BLaER1 (cell line): ENCODE results near the gene USP53.
A peak's percentile ranks its signal among the peaks of the same experiment; 100 is the strongest.

Source experiments
- H3K27ac ChIP-seq: shearing (Covaris generic); formaldehyde crosslinking; 2 replicates; pipeline ENCODE4 v1.8.1; 2022
- H3K27me3 ChIP-seq: shearing (Covaris generic); formaldehyde crosslinking; 2 replicates; pipeline ENCODE4 v1.8.1; 2022
- H3K36me3 ChIP-seq: shearing (Covaris generic); formaldehyde crosslinking; 2 replicates; pipeline ENCODE4 v1.8.1; 2022
- H3K4me1 ChIP-seq: shearing (Covaris generic); formaldehyde crosslinking; 2 replicates; pipeline ENCODE4 v1.8.1; 2022
- H3K4me2 ChIP-seq: shearing (Covaris generic); formaldehyde crosslinking; 2 replicates; pipeline ENCODE4 v1.8.1; 2022
- H3K4me3 ChIP-seq: shearing (Covaris generic); formaldehyde crosslinking; 2 replicates; pipeline ENCODE4 v1.8.1; 2022
- H3K9ac ChIP-seq: shearing (Covaris generic); formaldehyde crosslinking; 2 replicates; pipeline ENCODE4 v1.8.1; 2022
- H3K9me3 ChIP-seq: shearing (Covaris generic); formaldehyde crosslinking; 2 replicates; pipeline ENCODE4 v1.8.1; 2022
- H4K20me1 ChIP-seq: shearing (Covaris generic); formaldehyde crosslinking; 2 replicates; pipeline ENCODE4 v1.8.1; 2022
- Cebpa-rat ChIP-seq: shearing (Covaris generic); IDR thresholded peaks from 2 replicates; pipeline ENCODE4 v1.8.1; 2022

The USP53 gene

GRCh38 chr4:119197772-119198212 lies 14.7 kb upstream of the USP53 start:
- no peak overlapping the region for H3K4me2 ChIP-seq
- H4K20me1 ChIP-seq: no peaks in the 10 kb centered on the region
- H3K36me3 ChIP-seq: no peaks in the 10 kb centered on the region
- H3K4me1 ChIP-seq: no peaks in the 10 kb centered on the region
- H3K4me3 ChIP-seq: no peak overlapping the region
- TF ChIP-seq Cebpa-rat: no peak
- H3K9ac ChIP-seq: no peak overlapping the region
- no peak overlapping the region for H3K27ac ChIP-seq
- H3K27me3 ChIP-seq: no peaks in the 10 kb centered on the region
- peaks cover 6% of the 10 kb centered on the region; the same call in 1 of the 2 replicates for H3K9me3 ChIP-seq

GRCh38 chr4:119204916-119205315 lies 7.6 kb upstream of the USP53 start:
- no peak for TF ChIP-seq Cebpa-rat
- Histone ChIP-seq H3K36me3 (no peaks in the 10 kb centered on the region), H3K9ac (no peak overlapping the region), H3K4me3 (no peak overlapping the region), H3K4me2 (no peak overlapping the region), H3K9me3 (peaks cover 6% of the 10 kb centered on the region; the same call in 1 of the 2 replicates), H3K4me1 (no peaks in the 10 kb centered on the region), H3K27ac (no peak overlapping the region), H4K20me1 (no peaks in the 10 kb centered on the region), H3K27me3 (no peaks in the 10 kb centered on the region)

GRCh38 chr4:119205690-119206089 lies 6.8 kb upstream of the USP53 start:
- peaks cover 2% of the 10 kb centered on the region; the same call in 1 of the 2 replicates for H3K4me1 ChIP-seq
- no peak overlapping the region for H3K27ac ChIP-seq
- peaks cover 6% of the 10 kb centered on the region; the same call in 1 of the 2 replicates for H3K9me3 ChIP-seq
- no peaks in the 10 kb centered on the region for H3K36me3 ChIP-seq
- TF ChIP-seq Cebpa-rat: no peak
- H3K4me3 ChIP-seq: no peak overlapping the region
- no peak overlapping the region for H3K9ac ChIP-seq
- H3K27me3 ChIP-seq: no peaks in the 10 kb centered on the region
- no peak overlapping the region for H3K4me2 ChIP-seq
- no peaks in the 10 kb centered on the region for H4K20me1 ChIP-seq

GRCh38 chr4:119206178-119206577 lies 6.3 kb upstream of the USP53 start:
- TF ChIP-seq Cebpa-rat: no peak
- Histone ChIP-seq H3K4me3 (no peak overlapping the region), H3K27ac (no peak overlapping the region), H3K4me2 (no peak overlapping the region), H4K20me1 (no peaks in the 10 kb centered on the region), H3K36me3 (no peaks in the 10 kb centered on the region), H3K9ac (no peak overlapping the region), H3K27me3 (no peaks in the 10 kb centered on the region), H3K4me1 (peaks cover 6% of the 10 kb centered on the region; the same call in 1 of the 2 replicates), H3K9me3 (peaks cover 6% of the 10 kb centered on the region; the same call in 1 of the 2 replicates)

- peaks cover 6% of the 10 kb centered on the region; the same call in 1 of the 2 replicates for H3K9me3 ChIP-seq
- H3K36me3 ChIP-seq: no peaks in the 10 kb centered on the region
- TF ChIP-seq Cebpa-rat: no peak
- H3K4me1 ChIP-seq: peaks cover 14% of the 10 kb centered on the region; the same call in 1 of the 2 replicates
- no peaks in the 10 kb centered on the region for H3K27me3 ChIP-seq
- no peak overlapping the region for H3K9ac ChIP-seq
- H4K20me1 ChIP-seq: no peaks in the 10 kb centered on the region
- no peak overlapping the region for H3K4me2 ChIP-seq
- H3K4me3 ChIP-seq: no peak overlapping the region
- no peak overlapping the region for H3K27ac ChIP-seq
Measured at GRCh38 chr4:119207051-119207450, 5.5 kb upstream of the USP53 start.

GRCh38 chr4:119209077-119209476 lies 3.4 kb upstream of the USP53 start:
- Histone ChIP-seq H3K4me3 (no peak overlapping the region), H4K20me1 (no peaks in the 10 kb centered on the region), H3K9me3 (no peaks in the 10 kb centered on the region), H3K4me1 (peaks cover 24% of the 10 kb centered on the region), H3K27me3 (no peaks in the 10 kb centered on the region), H3K9ac (no peak overlapping the region), H3K36me3 (no peaks in the 10 kb centered on the region), H3K4me2 (no peak overlapping the region), H3K27ac (no peak overlapping the region)
- TF ChIP-seq Cebpa-rat: no peak

GRCh38 chr4:119209586-119209985 lies 2.9 kb upstream of the USP53 start:
- Histone ChIP-seq H3K4me2 (no peak overlapping the region), H3K27me3 (no peaks in the 10 kb centered on the region), H3K36me3 (no peaks in the 10 kb centered on the region), H3K9me3 (no peaks in the 10 kb centered on the region), H3K9ac (no peak overlapping the region), H3K4me1 (peaks cover 29% of the 10 kb centered on the region), H4K20me1 (no peaks in the 10 kb centered on the region), H3K27ac (no peak overlapping the region), H3K4me3 (no peak overlapping the region)
- no peak for TF ChIP-seq Cebpa-rat

GRCh38 chr4:119210775-119211174 lies 1.7 kb upstream of the USP53 start:
- Histone ChIP-seq H3K27me3 (no peaks in the 10 kb centered on the region), H3K4me1 (peaks cover 33% of the 10 kb centered on the region), H3K4me3 (no peak overlapping the region), H3K27ac (no peak overlapping the region), H3K36me3 (no peaks in the 10 kb centered on the region), H3K4me2 (peak overlapping the region; percentile 89), H3K9ac (no peak overlapping the region), H3K9me3 (no peaks in the 10 kb centered on the region), H4K20me1 (no peaks in the 10 kb centered on the region)
- TF ChIP-seq Cebpa-rat: no peak

- Histone ChIP-seq H3K4me2 (peak overlapping the region; percentile 89), H3K9ac (peak overlapping the region; percentile 88), H3K4me3 (peak overlapping the region; percentile 86), H3K36me3 (no peaks in the 10 kb centered on the region), H4K20me1 (no peaks in the 10 kb centered on the region), H3K4me1 (peaks cover 33% of the 10 kb centered on the region), H3K9me3 (no peaks in the 10 kb centered on the region), H3K27me3 (no peaks in the 10 kb centered on the region), H3K27ac (peak overlapping the region; percentile 90)
- TF ChIP-seq Cebpa-rat: no peak
Measured at GRCh38 chr4:119211867-119212233, 663 bp upstream of the USP53 start.

GRCh38 chr4:119212964-119213606 lies 572 bp downstream of the USP53 start:
- Histone ChIP-seq H3K36me3 (peaks cover 7% of the 10 kb centered on the region), H3K9ac (peak overlapping the region; percentile 88), H3K4me3 (peak overlapping the region; percentile 86), H3K4me2 (peak overlapping the region; percentile 89), H3K4me1 (peaks cover 33% of the 10 kb centered on the region), H3K27ac (peak overlapping the region; percentile 90), H4K20me1 (no peaks in the 10 kb centered on the region), H3K9me3 (no peaks in the 10 kb centered on the region), H3K27me3 (no peaks in the 10 kb centered on the region)
- no peak for TF ChIP-seq Cebpa-rat
